ENCODE data around the gene TSPAN18. TPM values are rescaled to one million over a fixed set of nuclear protein-coding genes. Genes with fewer than 3 reads are reported as not detected.
A peak's percentile ranks its signal among the peaks of the same experiment; 100 is the strongest.

TSPAN18 gene
- polyA plus RNA-seq, 4 donors = 53.1 to 61.4 (median 57.6) TPM

DNA sequence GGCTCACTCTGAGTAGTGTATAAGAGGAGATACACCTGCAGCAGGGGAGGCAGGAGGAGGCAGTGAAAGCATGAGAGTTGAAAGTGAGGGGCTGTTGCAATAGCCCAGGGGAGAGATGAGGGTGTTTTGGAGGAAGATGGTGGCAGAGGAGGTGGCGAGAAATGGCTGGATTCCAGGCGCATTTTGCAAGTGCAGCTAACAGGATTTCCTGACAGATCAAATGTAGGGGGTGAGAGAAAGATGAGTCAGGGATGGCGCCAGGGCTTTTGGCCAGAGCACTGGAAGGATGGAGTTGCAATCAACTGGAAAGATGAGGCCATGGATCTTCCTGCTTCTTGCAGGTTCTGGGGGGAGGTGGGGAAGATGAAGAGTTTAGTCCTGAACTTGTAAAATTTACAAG lies 16.8 kb upstream of the TSPAN18 start:
- DNase-seq (ENCODE audit: low read depth in 4 of 4, low spot score in 3 of 4) = no peak

DNA sequence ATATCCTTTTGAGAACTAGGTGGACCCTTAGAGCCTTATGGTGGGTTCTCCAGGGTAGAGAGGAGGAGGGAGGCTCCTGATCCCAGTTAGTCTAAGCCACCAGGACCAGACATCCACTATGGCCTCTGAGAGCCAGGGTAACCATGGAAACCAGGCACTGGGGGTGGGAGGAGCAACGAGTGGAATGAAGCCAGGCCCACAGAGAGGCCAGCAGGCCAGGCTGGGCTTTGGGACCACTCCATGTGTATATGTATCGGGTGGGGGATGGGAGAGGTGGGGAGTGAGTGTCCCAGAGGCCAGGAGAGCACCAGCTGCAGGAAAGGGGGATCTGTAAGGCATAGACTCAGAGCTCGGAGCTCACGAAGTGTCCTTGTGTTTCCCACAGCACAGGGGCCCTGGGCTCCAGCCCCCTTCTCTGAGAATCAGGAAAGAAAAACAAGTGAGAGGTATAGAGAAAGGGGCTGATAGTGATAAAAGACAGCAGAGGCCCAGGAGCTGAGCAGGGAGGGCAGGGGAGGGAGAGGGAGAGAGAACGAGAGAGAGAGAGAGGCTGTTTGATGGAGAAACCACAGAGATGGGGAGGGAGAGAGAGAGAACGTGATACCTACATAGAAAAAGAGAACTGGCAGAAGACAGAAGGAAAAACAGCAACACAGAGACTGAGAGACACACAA lies 15.5 kb upstream of the TSPAN18 start:
- DNase-seq (ENCODE audit: low read depth in 4 of 4, low spot score in 3 of 4) = no peak

DNA sequence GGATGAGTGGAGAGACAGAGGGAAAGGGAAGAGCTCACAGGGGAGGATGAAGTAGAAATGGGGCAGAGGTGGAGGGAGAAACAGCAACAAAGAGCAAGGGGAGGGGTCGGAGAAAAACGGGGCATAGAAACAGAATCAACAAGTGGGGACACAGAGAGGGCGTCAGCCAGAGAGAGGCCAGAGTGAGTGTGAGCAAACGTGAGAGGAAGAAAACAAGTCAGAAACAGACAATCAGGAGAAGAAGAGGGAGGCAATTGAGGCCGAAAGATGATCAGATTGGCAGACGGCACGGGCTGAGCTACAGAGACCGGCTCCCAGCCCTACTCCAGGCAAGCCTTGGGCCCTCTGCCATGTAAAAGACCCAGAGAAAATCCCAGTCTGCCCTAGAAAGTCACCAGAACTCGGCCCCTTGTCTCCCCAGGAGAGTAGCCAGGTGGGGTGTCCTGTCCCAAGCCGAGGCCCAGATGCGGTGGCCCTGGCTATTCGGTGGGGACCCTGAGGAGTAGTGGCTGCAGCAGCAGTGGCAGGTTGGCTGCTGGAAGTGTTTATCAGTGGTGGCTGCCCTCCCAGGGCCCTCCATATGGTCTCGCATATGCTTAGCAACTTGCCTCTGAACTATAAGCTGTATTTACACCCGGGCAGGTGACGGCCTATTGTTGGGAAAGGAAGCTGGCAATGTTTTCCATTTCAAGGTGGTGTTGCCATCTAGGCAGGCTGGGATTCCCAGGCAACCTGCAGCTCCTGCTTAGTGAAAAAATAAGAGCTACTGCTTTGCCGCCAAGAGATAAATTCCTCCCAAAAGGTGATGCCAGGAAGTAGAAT lies 14.8 kb upstream of the TSPAN18 start:
- DNase-seq (ENCODE audit: low read depth in 4 of 4, low spot score in 3 of 4) = no peak

DNA sequence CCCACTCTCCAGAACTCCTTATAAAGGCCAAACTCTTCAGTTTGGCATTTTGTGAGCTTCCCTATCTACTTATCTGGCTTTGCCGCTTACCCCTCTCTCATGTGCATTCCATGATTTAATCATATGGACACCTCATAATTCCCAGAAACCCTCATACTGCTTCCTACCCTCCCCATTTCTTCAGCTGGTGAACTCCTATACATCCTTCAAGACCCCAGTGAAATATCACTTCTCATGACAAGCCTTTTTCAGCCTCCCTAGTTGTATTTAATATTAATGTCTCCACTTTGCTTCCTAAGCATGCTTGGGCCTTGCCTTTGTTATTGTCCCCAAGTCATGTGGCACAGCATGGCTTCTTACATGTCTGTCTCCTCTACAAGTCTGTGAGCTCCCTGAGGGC lies 13.7 kb upstream of the TSPAN18 start:
- DNase-seq (ENCODE audit: low read depth in 4 of 4, low spot score in 3 of 4) = no peak

DNA sequence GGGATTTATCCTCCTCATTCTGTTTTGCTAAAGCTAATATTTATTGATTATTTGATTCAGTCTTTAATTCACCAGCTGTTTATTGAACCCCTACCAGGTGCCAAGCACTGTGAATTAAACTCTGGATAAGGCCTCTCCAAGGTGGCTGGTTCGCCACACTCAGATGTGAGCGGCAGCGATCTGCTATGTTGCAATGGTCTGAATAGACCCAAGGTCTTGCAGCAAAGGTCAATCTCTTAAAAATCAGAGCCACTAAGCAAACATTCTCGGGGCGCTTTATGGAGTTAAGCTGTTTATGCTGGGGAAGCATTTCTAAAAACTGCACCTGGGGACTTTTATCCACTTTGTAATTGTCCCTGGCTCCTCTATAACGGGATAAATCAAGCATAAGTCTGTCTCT lies 10.5 kb upstream of the TSPAN18 start:
- DNase-seq (ENCODE audit: low read depth in 4 of 4, low spot score in 3 of 4) = no peak

DNA sequence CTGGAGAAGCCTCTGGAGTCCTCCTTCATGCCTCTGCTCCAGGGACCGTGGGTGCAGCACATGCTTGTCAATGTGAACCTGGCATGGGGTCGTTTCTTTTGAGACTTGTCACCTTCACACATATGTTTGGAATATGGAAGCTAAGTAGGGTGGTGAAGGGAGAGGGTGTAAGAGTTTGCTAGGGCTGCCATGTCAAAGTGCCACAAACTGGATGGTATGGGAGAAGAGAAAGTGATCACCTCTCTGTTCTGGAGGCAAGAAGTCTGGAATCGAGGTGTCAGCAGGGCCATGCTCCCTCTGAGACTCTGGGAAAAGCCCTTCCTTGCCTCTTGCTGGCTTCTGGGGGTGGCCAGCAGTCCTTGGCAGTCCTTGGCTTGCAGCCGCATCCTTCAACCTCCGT lies 8.7 kb upstream of the TSPAN18 start:
- DNase-seq (ENCODE audit: low read depth in 4 of 4, low spot score in 3 of 4) = no peak

DNA sequence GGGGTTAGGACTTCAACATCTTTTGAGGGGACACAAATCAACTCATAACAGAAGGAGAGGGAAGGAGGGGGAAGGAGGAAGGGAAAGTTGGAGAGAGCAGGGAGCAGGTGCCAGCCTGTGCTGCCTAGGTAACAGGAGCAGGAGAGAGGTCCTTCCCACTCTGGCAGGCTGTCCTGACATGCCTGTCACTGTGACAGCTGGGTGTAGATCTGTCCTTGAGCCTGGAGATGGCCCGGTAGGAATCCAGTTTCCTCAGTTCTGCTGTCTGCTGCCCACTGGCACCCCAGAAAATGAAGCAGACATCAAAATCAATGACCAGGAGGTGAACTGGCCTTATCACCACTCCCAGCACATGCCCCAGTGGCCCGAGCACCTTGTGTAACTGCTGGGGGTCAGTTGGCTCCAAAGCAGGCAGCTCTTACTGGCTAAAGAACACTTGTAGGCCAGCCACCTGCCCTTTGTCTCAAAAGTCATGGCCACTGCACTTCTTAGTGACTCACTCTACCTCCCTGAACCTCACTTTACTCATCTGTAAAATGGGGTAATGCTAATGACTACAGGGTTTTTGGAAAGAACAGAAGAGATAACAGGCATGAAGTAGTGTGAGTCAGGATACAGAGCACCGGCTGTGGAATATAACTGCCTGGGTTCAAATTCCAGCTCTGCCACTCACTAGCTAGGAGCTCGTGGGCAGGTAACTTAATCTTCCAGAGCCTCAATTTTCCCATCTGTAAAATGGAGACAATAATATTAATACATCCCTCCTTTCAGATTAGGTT lies 8.0 kb upstream of the TSPAN18 start:
- no peak for DNase-seq (ENCODE audit: low read depth in 4 of 4, low spot score in 3 of 4)

DNA sequence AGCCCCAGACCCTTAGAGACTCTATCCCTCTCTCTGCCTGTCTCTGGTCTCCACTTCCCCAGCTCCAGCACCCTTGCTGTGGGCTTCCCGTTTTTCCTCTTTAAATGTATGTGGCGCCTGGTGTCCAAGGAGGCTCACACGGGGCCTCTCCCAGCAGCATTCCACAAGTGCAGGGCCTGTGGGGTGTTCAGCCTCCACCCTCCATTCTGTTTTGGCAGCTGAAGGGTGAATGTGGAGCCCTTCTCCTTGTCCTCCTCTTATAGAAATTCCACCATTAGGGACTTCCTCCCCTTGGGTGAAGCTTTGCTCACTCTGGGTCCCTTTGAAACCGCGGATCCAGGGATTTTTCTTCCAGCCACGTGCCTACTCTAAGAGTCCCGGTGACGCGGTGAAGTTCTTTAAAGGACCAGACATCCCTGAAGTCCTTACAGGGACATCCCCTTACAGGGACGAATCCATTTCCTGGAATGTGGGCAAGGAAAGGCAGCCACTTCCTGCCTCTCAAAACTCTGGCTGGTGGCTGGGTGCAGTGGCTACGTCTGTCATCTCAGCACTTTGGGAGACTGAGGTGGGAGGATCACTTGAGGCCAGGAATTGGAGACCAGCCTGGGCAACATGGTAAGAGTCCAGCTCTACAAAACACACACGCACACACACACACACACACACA lies 1.6 kb upstream of the TSPAN18 start:
- no peak for DNase-seq (ENCODE audit: low read depth in 4 of 4, low spot score in 3 of 4)

DNA sequence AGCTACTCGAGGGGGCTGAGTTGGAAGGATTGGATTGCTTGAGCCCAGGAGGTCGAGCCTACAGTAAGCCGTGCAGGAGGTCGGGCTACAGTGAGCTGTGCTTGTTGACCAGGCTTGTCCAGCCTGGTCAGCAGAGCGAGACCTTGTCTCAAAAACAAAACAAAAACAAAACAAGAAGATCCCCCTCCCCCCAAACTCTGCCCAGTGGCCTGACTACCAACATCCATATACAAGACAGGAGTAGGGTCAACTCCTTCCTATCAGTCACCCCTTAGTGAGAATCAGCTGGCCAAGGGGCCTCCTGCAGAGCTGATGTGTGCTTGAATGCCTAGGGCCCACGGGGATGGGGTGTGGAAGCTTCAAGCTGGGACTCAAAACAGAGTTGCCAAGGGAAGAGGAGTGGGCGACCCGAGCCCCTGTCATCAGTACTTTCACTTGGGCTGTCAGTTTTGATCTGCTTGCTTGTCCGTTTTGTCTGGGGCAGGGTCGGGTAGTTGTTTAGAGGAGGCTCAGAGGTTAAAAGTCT lies 942 bp upstream of the TSPAN18 start:
- DNase-seq (ENCODE audit: low read depth in 4 of 4, low spot score in 3 of 4) = no peak

DNA sequence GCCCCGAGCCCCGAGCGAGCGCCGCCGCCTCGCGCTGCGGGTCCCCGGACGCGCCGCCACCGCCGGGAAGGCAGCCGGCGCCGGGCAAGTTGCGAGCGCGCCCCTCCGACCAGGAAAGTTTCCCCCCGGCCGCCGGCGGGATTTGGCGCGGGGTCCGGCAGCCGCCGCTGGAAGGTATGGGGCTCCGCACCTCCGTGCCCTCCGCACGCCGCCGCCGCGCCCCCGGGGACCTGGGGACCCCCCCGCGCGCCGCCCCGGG lies 281 bp downstream of the TSPAN18 start:
- DNase-seq (ENCODE audit: low read depth in 4 of 4, low spot score in 3 of 4) = no peak

DNA sequence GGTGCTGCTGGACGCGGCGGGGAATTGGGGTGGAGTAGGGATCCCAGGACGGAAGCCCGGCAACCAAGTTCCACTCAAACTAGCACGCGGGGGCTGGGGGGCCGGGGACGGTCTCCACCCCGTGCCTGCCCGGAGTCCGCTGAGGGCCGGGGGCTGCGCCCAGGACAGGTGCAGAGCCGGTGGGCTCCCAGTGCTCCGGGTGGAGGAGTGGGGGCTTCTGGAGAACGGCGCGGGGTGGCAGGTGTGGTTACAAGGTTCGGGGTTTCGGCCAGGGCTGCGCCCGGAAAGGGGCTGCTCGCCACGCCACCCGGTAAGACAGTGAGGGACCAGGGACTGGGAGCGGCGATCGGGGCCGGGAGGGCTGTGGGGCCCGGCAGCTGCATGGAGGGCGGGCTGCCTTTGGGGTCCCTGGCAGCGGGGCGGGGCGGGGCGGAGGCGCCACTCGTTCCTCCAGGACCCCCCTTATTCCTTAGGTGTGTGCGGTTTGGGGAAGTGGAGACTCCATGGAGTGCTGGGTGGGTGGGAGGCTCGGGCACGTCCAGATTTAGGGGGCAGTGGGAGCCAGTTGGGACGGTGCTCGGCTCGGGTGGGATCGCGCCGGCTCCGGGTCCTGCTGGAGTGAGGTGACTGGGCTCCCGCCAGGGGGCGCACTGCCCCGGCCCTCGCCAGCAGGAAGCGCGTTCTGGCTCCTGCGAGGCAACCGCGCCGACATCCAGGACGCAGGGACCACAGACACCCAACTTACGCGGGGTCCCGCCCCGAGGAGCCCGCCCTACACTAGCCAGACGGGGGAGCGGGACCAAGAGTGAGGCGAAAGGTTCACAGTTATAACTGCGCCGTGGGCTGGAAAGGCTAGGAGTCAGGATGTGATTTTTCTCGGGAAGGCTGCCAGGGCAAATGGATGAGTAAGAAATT lies 868 bp downstream of the TSPAN18 start:
- peak; percentile 59 to 70 (median 65) for DNase-seq (ENCODE audit: low read depth in 4 of 4, low spot score in 3 of 4)

DNA sequence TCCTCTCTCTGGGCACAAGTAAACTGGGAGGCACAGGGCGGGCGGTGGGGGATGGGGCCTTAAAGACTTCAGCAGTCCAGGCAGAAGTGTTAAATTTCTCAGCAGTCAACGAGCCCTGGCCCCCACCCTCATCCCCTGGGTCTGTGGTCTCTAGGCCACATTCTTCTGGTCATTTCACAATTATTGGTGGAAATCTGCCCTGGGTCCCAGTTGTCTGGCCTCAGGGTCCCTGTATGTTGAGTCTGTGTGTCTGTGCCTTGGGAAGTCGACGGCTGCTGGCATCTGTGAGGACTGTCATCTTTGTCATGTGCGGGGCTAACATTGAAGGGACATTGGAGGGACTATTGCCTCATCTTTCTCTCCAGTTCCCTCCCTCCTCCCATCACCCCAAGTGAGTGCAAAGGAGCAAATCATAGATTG lies 1.7 kb downstream of the TSPAN18 start:
- DNase-seq (ENCODE audit: low read depth in 4 of 4, low spot score in 3 of 4) = no peak

DNA sequence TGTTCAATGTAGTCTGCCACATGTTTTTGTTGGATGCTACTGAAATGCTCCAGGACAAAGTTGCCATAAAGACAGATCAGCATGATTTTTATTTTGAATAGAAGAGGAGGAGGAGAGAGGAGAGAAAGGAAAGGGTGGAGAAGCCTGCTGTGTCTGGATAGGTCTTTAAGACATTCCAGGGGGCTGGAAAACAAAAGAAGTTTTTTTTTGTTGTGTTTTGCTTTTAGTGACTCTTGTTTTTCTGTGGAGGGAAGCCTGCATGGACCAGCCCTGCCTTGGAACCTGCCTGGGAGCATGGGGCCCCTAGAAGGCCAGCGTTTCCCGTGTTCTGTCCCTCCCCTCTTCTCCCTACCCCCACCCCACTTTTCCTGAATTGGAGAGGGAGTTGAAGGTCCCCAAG lies 2.3 kb downstream of the TSPAN18 start:
- no peak for DNase-seq (ENCODE audit: low read depth in 4 of 4, low spot score in 3 of 4)

DNA sequence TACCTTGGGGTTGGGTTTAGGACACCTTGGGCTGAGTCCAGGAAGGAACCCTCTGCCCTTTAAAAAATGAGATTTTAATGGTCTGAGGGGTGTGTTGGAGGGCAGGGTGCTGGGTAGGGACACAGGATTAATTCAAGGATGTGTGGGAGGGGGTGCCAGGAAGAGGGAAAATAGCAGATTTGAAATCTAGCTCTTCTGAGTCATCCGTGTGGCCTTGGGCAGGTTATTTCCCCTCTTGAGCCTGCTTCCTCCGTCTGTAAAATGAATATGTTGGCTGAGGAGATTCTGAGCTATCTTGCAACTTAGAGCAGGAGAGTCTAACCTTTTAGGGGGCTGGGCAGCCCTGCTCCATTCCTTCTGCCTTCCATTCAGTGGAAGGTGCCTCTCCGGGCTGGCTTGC lies 3.0 kb downstream of the TSPAN18 start:
- DNase-seq (ENCODE audit: low read depth in 4 of 4, low spot score in 3 of 4) = no peak

DNA sequence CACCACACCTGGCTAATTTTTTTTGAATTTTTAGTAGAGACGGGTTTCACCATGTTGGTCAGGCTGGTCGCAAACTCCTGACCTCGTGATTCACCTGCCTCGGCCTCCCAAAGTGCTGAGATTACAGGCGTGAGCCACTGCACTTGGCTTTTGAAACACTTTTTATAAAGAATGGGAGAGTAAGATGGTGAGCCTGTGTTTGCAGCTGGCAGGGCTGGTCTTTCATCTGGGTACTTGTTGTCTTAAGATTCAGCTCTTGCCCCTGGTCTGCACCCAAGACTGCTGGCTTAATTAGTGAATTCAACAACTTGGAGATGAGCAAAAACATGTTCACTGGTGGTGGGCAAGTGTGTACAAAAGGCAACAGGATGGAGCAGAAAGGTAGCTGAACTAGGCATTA lies 4.0 kb downstream of the TSPAN18 start:
- no peak for DNase-seq (ENCODE audit: low read depth in 4 of 4, low spot score in 3 of 4)

DNA sequence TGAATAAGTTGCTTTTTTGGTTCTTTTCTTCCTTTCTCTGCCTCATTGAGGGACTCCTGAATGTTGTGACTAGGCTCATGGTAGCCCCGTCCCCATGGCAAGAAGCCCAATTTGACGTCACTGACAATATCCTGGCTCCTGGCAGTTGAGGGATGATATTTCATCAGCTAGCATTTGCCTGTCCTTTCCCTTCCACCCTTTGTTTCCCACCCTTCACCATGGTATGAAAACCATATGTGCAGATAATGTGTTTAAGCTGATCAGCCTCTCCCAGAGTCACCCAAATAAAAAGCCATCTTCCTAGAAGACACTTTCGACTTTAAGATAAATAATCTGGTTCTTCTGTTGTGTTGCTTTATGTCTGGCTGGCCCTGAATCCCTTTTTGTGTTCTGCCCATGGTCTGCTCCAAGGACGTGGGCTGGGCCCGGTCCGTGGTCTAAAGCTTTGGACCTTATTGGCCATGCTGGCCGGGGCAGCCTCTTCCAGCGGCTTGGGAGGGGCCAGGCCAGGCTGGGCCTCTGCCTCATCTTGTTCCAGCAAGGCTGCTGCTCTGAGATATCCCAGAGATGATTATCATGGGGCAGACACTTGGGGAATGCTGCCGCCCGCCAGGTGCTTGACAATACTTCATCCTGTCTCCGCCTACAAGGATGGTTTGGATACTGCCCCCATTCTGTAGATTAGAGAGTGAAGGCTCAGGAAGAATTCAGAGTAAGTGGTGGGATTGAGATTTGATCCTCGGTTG lies 5.1 kb downstream of the TSPAN18 start:
- no peak for DNase-seq (ENCODE audit: low read depth in 4 of 4, low spot score in 3 of 4)

DNA sequence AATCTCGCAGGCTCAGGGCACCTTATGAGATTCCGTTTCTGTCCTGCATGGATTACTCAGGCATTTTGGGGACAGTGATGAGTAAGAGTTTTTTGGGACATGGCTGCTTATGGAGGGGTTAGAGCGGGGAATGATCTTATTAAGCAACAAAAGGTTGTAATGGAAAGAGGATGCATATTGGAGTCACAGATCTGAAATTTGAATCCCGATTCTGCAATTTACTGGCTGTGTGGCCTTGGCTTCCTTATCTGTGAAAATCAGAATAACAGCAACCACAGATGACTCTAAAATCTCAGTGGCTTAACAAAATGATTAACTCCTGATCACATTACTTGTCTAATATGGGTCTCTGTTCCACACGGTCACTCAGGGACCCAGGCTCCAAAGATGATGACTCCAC lies 5.8 kb downstream of the TSPAN18 start:
- no peak for DNase-seq (ENCODE audit: low read depth in 4 of 4, low spot score in 3 of 4)

DNA sequence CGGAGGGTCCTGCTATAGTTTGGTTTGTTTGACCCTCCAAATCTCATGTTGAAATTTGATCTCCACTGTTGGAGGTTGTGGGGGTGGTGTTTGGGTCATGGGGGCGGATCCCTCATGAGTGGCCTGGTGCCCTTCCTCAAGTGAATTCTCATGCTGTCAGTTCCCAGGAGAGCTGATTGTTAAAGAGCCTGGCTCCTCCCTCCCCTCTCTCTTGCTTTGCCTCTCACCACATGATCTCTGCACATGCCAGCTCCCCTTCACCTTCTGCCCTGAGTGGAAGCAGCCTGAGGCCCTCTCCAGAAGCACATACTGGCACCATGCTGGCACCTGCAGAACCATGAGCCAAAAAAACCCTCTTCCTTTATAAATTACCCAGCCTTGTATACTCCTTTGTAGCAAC lies 7.1 kb downstream of the TSPAN18 start:
- DNase-seq (ENCODE audit: low read depth in 4 of 4, low spot score in 3 of 4) = no peak

DNA sequence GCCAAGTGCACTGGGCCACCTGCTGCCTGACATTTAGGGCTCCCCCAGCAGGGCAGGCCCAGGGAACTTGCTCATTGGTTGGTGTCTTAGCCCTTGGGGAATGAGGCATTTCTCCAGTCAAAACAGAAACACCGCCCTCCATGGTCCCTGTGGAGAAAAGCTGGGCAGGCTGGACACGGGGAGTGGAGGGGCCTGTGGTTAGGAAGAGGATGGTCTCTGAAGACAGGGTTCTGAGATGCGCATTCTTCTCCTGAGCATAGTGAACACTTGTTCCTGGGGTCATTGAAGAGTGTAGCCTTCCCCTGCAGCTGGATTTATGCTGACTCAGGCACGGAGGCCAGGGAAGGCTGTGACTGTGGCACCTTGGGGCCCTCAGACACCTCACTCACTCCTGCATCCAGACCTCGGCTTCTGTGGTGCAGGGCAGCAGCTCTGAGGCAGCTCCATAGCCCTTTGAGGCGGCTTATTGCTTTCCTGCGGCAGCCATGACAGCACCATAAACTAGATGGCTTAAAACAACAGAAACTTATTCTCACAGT lies 8.2 kb downstream of the TSPAN18 start:
- DNase-seq (ENCODE audit: low read depth in 4 of 4, low spot score in 3 of 4) = no peak

Data from right renal pelvis (tissue), 4 donors.